T-helper 1 cell treated with Interleukin-12 subunit alpha and Interleukin-12 subunit beta and Interleukin-4 antibody, amounts not matched to agents 30 μg/mL and 1 μg/mL, for 36 hours (primary cell): Measurements from ENCODE around the gene HDAC4.

Experiments
- H3K27ac Mint-ChIP-seq: one replicate; pipeline ENCODE4 v1.8.0; 2021; ENCODE audit warnings: mild to moderate bottlenecking, mixed read lengths
- H3K27me3 Mint-ChIP-seq: one replicate; pipeline ENCODE4 v1.8.0; 2021; ENCODE audit warnings: low read depth, mixed read lengths
- H3K36me3 Mint-ChIP-seq: one replicate; pipeline ENCODE4 v1.8.0; 2021; ENCODE audit warnings: low read depth, mixed read lengths
- H3K4me1 Mint-ChIP-seq: one replicate; pipeline ENCODE4 v1.8.0; 2021; ENCODE audit warnings: low read depth, mixed read lengths
- H3K4me3 Mint-ChIP-seq: one replicate; pipeline ENCODE4 v1.8.0; 2021; ENCODE audit warnings: mild to moderate bottlenecking, moderate library complexity, mixed read lengths
- H3K9me3 Mint-ChIP-seq: one replicate; pipeline ENCODE4 v1.8.0; 2021; ENCODE audit warnings: mixed read lengths

The HDAC4 gene

DNA sequence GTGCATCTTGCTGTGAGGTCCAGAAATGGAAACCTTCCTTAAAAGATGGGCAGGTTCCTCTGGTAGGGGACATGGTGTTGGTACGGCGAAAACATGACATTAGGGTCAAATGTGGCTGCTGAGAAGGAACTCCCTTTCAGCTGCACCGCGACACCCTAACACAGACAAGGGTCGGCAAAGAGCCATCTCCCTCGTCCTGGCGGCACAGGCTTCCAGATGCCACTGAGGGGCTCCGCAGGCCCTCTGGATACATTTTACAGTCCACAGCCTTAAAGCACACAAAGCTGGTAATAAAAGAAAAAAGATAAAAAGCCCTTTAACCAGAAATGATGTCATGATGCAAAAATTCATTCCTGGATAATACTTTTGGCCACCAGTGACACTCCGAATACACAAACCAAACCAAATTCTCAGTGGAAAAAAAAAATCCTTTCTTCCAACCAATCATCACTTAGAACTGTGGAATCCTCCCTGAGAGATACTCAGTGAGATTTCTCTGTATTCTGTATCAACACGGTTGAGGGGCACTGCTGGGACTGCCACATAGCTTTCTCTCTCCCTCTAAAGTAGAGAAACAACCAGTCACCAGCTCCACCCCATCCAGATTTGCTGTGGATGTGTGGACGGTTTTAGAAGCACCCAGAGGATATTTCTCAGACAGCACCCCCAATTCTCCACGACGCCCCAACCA is 174.8 kb downstream of the HDAC4 start:
- H3K27ac Mint-ChIP-seq, result no peak overlapping the region
- peaks cover 51% of the 10 kb centered on the region for H3K4me1 Mint-ChIP-seq
- H3K4me3 Mint-ChIP-seq, result no peak overlapping the region

GRCh38 chr2:239225371-239225851 is 175.4 kb downstream of the HDAC4 start:
- Mint-ChIP-seq H3K4me3 (no peak overlapping the region), H3K36me3 (peaks cover 9% of the 10 kb centered on the region), H3K27me3 (no peaks in the 10 kb centered on the region), H3K4me1 (peaks cover 45% of the 10 kb centered on the region), H3K9me3 (no peaks in the 10 kb centered on the region), H3K27ac (no peak overlapping the region)

More for the DNA sequence above, 174.8 kb downstream of the HDAC4 start:
- Mint-ChIP-seq H3K36me3 (peaks cover 7% of the 10 kb centered on the region), H3K27me3 (no peaks in the 10 kb centered on the region), H3K9me3 (no peaks in the 10 kb centered on the region)

DNA sequence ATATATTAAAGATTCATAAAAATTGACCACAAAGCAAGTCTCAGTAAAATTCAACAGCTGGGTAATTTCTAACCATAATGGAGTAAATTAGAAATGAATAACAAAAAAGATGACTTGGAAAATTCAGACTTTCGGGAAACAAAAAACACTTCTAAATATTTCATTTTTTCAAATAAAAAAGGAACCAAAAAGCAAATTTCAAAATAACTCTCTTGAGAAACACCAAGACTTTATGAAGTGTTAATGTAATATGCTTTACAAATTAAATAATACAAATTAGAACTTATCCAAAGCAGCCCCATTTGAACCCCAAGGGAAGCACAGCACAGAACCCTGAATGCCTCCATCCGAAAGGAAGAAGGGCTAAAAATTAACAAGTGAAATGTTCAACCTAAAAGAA is 175.9 kb downstream of the HDAC4 start:
- Mint-ChIP-seq H3K4me3 (no peak overlapping the region), H3K36me3 (peaks cover 12% of the 10 kb centered on the region), H3K27ac (no peak overlapping the region), H3K9me3 (peaks cover 3% of the 10 kb centered on the region), H3K4me1 (peaks cover 47% of the 10 kb centered on the region), H3K27me3 (no peaks in the 10 kb centered on the region)

GRCh38 chr2:239224199-239224570 is 176.6 kb downstream of the HDAC4 start:
- H3K36me3 Mint-ChIP-seq, result peaks cover 12% of the 10 kb centered on the region
- H3K4me3 Mint-ChIP-seq, result no peak overlapping the region
- H3K9me3 Mint-ChIP-seq, result peaks cover 3% of the 10 kb centered on the region
- no peak overlapping the region for H3K27ac Mint-ChIP-seq
- H3K27me3 Mint-ChIP-seq, result no peaks in the 10 kb centered on the region
- peaks cover 47% of the 10 kb centered on the region for H3K4me1 Mint-ChIP-seq

- Mint-ChIP-seq H3K36me3 (peaks cover 12% of the 10 kb centered on the region), H3K27ac (no peak overlapping the region), H3K9me3 (peaks cover 3% of the 10 kb centered on the region), H3K27me3 (no peaks in the 10 kb centered on the region), H3K4me1 (peaks cover 47% of the 10 kb centered on the region), H3K4me3 (no peak overlapping the region)
Measured at GRCh38 chr2:239223310-239224198, 177.3 kb downstream of the HDAC4 start.

DNA sequence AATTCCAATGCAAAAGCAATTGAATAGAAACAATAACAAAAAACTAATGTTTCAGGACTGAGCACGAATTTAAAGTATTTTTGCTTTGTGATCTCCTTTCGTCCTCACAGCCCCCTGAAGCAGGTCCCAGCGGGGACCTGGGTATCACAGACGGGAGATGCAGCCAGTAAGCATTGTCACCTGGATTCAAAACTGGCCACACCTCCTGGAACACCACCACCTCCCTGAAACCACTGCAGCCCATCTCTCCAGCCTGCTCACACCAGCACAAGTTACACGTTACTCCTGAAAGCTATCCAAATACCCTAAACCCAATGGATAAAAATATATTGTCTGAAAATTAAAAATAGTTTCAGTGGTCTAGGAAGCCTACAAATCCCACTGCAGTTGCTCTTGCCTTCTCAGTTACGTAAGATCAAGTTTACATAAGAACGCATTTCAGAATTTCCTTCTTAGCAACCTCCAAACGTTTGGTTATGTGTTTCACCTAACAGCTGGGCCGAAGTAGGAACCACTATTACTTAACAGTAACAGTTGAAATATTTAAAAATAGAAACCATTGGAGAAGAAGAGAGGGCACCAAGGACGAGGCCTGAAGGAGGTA is 178.0 kb downstream of the HDAC4 start:
- Mint-ChIP-seq H3K9me3 (peaks cover 3% of the 10 kb centered on the region), H3K4me1 (peaks cover 50% of the 10 kb centered on the region), H3K36me3 (peaks cover 12% of the 10 kb centered on the region), H3K27ac (peak overlapping the region; percentile 29), H3K4me3 (no peak overlapping the region), H3K27me3 (no peaks in the 10 kb centered on the region)

GRCh38 chr2:239222312-239222660 is 178.5 kb downstream of the HDAC4 start:
- peaks cover 56% of the 10 kb centered on the region for H3K4me1 Mint-ChIP-seq
- H3K27me3 Mint-ChIP-seq, result no peaks in the 10 kb centered on the region
- no peak overlapping the region for H3K4me3 Mint-ChIP-seq
- peaks cover 6% of the 10 kb centered on the region for H3K9me3 Mint-ChIP-seq
- no peak overlapping the region for H3K27ac Mint-ChIP-seq
- H3K36me3 Mint-ChIP-seq, result peaks cover 15% of the 10 kb centered on the region

- peaks cover 58% of the 10 kb centered on the region for H3K4me1 Mint-ChIP-seq
- H3K4me3 Mint-ChIP-seq, result no peak overlapping the region
- no peak overlapping the region for H3K27ac Mint-ChIP-seq
- H3K9me3 Mint-ChIP-seq, result peaks cover 6% of the 10 kb centered on the region
- H3K36me3 Mint-ChIP-seq, result peaks cover 20% of the 10 kb centered on the region
- H3K27me3 Mint-ChIP-seq, result no peaks in the 10 kb centered on the region
Measured at GRCh38 chr2:239220981-239221396, 179.8 kb downstream of the HDAC4 start.

GRCh38 chr2:239220341-239220740 is 180.5 kb downstream of the HDAC4 start:
- H3K27ac Mint-ChIP-seq, result peak overlapping the region; percentile 20
- H3K27me3 Mint-ChIP-seq, result no peaks in the 10 kb centered on the region
- H3K36me3 Mint-ChIP-seq, result peaks cover 20% of the 10 kb centered on the region
- H3K4me3 Mint-ChIP-seq, result no peak overlapping the region
- H3K4me1 Mint-ChIP-seq, result peaks cover 59% of the 10 kb centered on the region
- H3K9me3 Mint-ChIP-seq, result peaks cover 6% of the 10 kb centered on the region

DNA sequence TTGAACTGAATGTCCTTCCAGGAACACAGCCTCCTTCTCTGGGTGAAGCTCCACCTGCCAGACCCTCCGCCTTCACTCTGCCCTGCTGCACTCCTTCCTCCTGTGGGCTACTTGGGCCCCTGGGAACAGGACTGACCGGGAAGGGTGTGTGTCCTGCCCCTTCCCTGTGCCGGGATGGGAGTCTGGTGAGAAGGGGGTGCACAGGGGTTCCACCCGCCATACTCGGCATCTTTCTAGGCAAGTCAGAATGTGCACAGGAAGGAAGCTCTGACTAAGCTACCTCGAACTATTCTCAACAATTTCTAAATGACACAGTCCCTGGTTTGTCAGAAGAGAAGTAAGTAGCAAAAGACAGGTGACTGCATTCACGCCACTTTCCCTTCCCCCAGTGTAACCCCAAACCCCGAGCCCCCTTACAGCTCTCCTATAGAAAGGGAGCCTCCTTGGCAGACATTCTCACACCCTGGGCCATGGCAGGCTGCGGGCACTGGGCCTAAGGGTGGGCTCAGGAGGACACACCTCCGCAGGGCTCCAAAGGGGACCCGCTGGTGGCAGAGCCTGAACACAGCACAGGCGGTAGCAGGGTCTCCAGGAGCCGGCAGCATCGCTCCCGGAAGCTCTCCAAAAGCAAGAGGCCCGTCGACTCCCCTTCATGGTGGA is 184.1 kb downstream of the HDAC4 start:
- H3K27ac Mint-ChIP-seq, result peak overlapping the region; percentile 93
- H3K4me3 Mint-ChIP-seq, result peak overlapping the region; percentile 80
- peaks cover 6% of the 10 kb centered on the region for H3K9me3 Mint-ChIP-seq
- no peaks in the 10 kb centered on the region for H3K27me3 Mint-ChIP-seq
- peaks cover 13% of the 10 kb centered on the region for H3K36me3 Mint-ChIP-seq
- peaks cover 41% of the 10 kb centered on the region for H3K4me1 Mint-ChIP-seq

DNA sequence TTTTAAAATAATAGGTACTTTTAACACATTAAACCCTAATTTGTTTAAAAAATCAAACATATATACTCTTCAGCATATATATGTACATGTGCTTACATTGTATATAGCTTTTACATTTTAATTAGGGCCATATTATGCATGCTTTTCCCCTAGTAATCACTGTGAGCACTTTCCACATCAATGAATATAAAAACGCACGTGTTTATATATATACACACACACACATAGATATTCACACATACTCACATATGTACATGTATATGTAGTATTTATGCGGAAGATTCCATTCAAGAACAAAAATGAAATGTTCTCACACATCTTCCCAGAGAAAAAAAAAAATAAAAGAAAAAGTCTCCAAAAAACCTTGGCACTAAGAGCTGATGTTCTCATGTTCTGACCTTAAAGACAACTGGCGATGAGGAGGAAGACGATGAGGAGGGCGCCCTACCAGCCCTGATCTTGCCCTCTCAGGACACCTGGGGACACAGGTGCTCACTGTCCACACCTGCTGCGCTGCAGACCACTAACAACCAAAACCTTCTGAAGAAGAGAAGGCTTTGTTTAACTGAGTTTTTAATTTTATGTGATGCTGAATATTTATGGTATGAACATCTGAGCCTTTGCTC is 184.7 kb downstream of the HDAC4 start:
- Mint-ChIP-seq H3K27ac (peak overlapping the region; percentile 93), H3K27me3 (no peaks in the 10 kb centered on the region), H3K9me3 (peaks cover 6% of the 10 kb centered on the region), H3K4me3 (peak overlapping the region; percentile 68), H3K36me3 (peaks cover 13% of the 10 kb centered on the region), H3K4me1 (peaks cover 47% of the 10 kb centered on the region)

DNA sequence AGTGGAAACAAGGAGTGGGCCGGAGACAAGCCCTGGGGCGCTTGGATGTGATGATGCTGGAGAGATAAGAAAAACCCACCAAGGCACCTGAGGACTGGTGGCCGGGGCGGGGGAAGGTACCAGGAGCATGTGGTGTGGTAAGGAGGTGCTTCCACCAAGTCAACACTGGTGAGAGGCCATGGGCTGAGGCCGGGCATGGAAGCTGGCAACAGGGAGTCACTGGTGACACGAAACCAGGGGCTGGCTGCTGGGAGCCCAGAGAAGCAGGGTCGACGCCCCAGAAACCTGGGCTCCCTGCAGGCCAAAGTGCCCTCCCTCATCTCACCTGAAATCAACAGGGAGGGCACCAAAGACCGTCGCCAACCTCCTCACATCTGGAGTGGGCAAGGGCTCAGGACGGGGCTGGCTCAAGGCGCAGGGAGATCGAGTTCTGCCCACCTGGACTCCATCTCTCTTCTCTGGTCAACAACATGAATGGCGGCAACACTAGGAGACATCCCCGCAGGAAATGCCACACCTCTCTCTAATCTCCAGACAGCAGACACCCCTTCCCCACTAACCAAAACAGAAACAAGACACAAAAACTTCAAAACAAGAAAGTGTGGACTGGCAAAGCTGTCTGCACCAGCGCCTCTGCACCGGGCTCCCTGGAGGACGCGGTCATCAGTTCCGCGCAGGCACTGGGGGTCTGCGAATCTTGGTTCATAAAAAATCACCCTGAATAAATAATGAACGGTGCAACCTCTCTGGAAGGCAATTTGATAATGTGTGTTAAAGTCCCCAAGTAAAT is 185.5 kb downstream of the HDAC4 start:
- Mint-ChIP-seq H3K36me3 (peaks cover 10% of the 10 kb centered on the region), H3K27ac (peak overlapping the region; percentile 43), H3K4me3 (no peak overlapping the region), H3K27me3 (no peaks in the 10 kb centered on the region), H3K4me1 (peaks cover 46% of the 10 kb centered on the region), H3K9me3 (peaks cover 6% of the 10 kb centered on the region)

GRCh38 chr2:239214725-239215124 is 186.1 kb downstream of the HDAC4 start:
- Mint-ChIP-seq H3K4me1 (peaks cover 47% of the 10 kb centered on the region), H3K4me3 (no peak overlapping the region)

More at GRCh38 chr2:239214725-239215124, 186.1 kb downstream of the HDAC4 start:
- peaks cover 8% of the 10 kb centered on the region for H3K36me3 Mint-ChIP-seq
- peaks cover 3% of the 10 kb centered on the region for H3K9me3 Mint-ChIP-seq
- no peaks in the 10 kb centered on the region for H3K27me3 Mint-ChIP-seq
- no peak overlapping the region for H3K27ac Mint-ChIP-seq
